NCI-H460 (cell line): ENCODE data around the gene ERMN. TPM values are rescaled to one million over a fixed set of nuclear protein-coding genes. Genes with fewer than 3 reads are reported as not detected.
"Not testable (repeated sequence)": the region's sequence is repeated elsewhere in the genome, so short reads cannot be mapped to it uniquely, and the experiment has no call there.

Experiments
- DNase-seq: peaks from one replicate; pipeline ENCODE4 v3.0.0-alpha.2; 2016; ENCODE audit warnings: low read depth; ENCODE audit errors: extremely low read depth
- polyA plus RNA-seq: library from polyadenylated mRNA; depleted of rRNA; stranded (reverse); fragments of >200 nt; gene quantifications from 2 replicates; pipeline ENCODE4 v1.2.3, GENCODE V29; 2014; cell fraction: nucleus; rRNA removed
- total RNA-seq: library from RNA; depleted of rRNA; stranded (reverse); fragments of >200 nt; shearing (Covaris generic); gene quantifications from 2 replicates; pipeline ENCODE4 v1.2.3, GENCODE V29; 2014; rRNA removed

ERMN gene
- total RNA-seq, result not detected in 2 replicates
- not detected in 2 replicates for polyA plus RNA-seq

GRCh38 chr2:157325786-157326185, at the start of gene ERMN:
Gene ERMN (minus strand): TSS chr2:157325824. CDS start chr2:157325642, 182 bp downstream.
- DNase-seq, result no peak

DNA sequence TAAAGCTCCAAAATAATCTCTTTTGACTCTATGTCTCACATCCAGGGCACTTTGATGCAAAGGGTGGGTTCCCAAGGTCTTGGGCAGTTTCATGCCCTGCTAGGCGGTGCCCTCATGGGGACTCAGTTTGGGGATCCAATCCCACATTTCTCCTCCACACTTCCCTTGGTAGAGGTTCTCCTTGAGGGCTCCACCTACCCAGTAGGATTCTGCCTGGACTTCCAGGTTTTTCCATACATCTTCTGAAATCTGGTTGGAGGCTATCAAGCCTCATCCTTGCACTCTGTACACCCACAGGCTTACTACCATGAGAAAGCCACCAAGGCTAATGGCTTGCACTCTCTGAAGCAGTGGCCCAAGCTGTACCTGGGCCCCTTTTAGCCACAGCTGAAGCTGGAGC, 49.8 kb upstream of the ERMN start:
- DNase-seq, result no peak

- not testable (repeated sequence) for DNase-seq
These were observed 42.9 kb upstream of the ERMN start for GRCh38 chr2:157368508-157368907.

- DNase-seq, result no peak
These were observed 42.1 kb upstream of the ERMN start for GRCh38 chr2:157367704-157368103.

DNA sequence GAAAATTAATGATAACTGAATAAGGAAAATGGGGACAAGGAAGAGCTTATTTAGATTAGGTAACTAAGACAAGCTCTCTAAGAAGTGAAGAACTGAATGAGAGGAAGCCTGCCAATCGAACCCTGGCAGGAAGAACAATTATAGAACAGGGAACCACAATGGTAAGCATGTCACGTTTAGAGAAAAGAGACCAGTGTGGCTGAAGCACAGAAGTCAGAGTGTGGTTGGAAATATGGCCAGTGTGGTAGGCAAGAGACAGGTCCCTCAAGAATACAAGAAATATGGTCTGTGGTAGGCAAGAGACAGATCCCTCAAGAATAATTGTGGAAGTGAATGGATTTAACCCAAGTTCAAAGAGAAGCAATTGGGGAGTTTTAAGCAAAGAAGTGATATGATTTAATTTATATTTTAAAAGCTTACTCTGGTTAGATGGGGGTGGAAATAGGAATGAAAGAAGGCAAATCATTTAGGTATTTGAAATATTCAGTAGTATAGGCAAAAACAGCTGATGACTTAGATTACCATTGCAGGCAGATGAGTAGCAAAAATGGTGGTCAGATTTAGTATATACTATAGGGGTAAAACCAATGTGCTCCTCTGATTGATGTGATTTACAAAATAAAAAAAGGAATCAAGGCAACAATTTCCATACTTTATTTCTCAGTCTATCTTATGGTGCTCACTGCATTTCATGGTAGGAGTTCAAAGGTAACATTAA, 38.8 kb upstream of the ERMN start:
- no peak for DNase-seq

- no peak for DNase-seq
These were observed 38.0 kb upstream of the ERMN start for GRCh38 chr2:157363612-157364101.

GRCh38 chr2:157362627-157363026, 37.0 kb upstream of the ERMN start:
- DNase-seq, result no peak

DNA sequence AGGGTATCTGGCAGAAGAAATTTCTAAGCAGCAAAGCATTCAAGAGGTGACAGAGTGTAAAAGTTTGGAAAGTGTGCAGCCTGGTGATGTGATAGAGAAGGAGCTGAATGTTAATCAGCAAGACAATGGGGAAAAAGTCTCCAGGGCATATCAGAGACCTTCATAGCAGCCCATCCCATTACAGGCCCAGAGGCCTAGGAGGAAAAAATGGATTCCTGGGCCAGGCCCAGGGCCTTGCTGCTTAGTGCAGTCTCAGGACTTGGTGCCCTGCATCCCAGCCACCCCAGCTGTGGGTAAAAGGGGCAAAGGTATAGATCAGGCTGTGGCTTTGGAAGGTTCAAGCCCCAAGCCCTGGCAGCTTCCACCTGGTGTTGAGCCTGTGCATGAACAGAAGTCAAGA, 35.9 kb upstream of the ERMN start:
- no peak for DNase-seq

- DNase-seq, result no peak
These were observed 34.0 kb upstream of the ERMN start for GRCh38 chr2:157359628-157360027.

- no peak for DNase-seq
These were observed 30.0 kb upstream of the ERMN start for GRCh38 chr2:157355618-157356017.

- no peak for DNase-seq
These were observed 24.4 kb upstream of the ERMN start for GRCh38 chr2:157349949-157350515.

DNA sequence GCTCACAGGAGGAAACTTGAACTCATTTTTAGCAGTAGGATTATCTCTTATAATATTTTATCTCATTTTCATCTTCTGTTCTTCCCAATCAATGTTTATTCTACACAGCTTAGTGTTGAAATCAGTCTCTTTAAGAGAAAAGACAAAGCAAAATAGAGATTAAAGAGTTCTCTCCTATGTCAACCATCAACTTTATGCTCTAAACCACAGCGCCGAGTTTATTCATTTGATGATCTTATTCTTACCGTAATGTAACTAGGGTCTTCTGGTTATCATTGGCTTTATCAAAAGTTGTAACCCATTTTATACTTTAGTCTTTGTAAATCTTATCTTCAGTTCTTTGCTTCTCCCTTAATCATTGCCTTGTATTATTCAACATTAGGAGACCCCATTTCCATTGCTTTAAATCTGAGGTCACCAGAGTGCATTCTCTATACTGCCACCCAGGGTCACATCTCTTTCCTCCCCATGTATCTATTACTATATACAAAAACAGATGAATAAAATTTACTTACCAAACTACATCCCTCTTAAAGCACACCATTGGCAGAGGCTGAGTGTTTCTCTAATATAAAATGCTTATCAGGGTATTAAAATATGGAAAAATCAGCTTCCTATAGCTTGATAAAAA, 22.8 kb upstream of the ERMN start:
- no peak for DNase-seq

- no peak for DNase-seq
These were observed 20.2 kb upstream of the ERMN start for GRCh38 chr2:157345647-157346389.

GRCh38 chr2:157341381-157341780, 15.8 kb upstream of the ERMN start:
- not testable (repeated sequence) for DNase-seq

GRCh38 chr2:157339965-157340655, 14.5 kb upstream of the ERMN start:
- no peak for DNase-seq

DNA sequence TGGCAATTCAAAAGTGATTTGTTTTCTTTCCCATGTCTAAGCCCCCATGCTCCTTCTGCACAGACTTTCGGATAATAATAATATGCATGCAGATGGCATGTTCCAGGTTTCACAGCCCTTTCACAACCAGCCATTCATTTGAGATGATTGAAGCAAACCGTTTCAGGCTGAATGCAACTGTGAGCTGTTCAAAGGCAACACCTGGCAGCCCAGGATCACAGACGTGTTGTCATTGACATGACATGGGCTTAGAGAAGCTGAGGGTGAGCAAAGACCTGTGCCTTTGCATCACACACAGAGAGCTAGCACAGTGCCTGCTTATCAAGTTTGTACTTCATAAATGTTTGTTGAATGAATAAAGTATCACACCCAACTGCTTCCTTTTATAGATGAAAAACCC, 12.4 kb upstream of the ERMN start:
- DNase-seq, result no peak

DNA sequence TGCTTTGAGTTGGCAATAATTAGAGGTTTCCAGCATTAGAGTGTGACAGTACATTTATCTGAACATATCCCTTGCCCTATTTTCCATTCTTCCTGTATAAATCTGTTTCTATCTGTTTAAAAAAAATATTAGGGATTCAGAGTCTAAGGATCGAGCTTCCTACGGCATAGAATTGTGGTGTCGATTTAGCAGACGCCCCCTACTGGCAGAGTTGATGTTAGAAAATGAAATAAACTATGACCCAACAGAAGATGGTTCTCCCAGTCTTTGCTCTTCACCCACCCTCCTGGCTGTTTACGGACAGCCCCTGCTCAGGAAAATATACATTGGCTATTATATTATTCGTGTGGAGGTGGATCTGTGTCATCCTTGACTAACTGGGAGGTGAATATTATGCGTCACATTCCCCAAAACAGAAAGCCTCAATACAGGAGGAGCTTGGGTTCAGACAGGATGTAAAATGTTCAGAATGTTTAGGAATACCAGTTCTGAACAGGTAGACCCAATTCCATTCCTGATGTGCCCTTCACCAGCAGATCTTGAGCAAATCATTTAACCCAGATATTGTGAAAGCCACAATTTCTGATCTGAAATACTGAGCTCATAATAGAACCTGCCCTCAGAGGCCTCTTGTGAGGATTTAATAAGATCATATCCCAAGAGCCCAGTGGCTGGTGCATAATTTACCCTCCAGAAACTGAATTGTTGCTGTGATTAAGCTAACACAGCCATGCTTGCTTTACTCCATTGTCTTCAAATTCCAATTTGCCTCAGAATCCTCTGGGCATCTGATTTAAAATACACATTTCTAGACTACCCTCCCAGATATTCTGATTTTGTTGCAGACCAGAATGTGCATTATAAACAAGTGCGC, 10.8 kb upstream of the ERMN start:
- peak; percentile 43 for DNase-seq

DNA sequence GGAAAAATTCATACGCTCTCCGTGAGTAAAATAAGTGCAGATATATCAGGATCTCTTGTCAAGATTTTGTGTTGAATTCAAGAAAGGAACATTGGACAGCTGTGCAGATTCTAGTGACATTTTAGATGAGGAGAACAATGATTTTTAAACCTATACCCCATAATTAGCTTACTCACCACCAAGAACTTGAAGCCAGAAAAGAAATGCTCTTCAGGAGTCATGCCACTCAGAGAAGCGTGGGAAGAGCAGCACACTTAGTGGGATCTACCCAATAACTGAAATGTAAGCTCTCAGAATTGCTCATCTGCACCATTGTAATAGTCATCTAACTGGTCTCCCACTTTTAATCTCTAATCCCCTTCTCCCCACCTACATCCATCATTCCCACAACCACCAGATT, 9.2 kb upstream of the ERMN start:
- DNase-seq, result no peak

DNA sequence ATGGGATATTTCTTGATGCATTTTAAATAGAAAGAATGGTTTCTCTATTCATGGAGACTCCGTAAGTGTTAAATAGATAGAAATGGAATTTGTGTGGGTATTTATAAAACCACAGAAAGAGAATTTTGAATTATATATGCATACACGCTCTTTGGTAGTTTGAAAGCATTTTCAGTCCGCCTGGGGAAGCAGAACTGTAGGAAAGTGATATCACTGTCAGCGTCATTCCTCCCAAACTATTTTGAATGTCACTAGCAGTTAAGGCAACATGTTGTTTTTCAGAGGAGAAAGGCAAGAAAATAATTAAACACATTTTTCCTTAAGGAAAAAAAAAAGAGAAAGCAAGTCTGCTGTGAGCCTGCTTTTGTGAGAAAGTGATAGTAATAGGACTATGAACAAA, 8.7 kb upstream of the ERMN start:
- no peak for DNase-seq
